NK-92 (cell line): ENCODE measurements around the gene CIB1.
"Not testable (repeated sequence)": the region's sequence is repeated elsewhere in the genome, so short reads cannot be mapped to it uniquely, and the experiment has no call there.

ENCODE experiments used
- DNase-seq: peaks from one replicate; lab custom pipeline; 2025; ENCODE audit not compliant: unreplicated experiment; lab: John Stamatoyannopoulos, UW

CIB1 gene

GRCh38 chr15:90201130-90201943, 32.4 kb downstream of the CIB1 start, which contains the start of gene SEMA4B:
Gene SEMA4B, plus strand, starts transcription at chr15:90201330. Its CDS starts 249 bp downstream, at chr15:90201579.
- DNase-seq: no peak

GRCh38 chr15:90200534-90201129, 33.1 kb downstream of the CIB1 start:
- DNase-seq: no peak

DNA sequence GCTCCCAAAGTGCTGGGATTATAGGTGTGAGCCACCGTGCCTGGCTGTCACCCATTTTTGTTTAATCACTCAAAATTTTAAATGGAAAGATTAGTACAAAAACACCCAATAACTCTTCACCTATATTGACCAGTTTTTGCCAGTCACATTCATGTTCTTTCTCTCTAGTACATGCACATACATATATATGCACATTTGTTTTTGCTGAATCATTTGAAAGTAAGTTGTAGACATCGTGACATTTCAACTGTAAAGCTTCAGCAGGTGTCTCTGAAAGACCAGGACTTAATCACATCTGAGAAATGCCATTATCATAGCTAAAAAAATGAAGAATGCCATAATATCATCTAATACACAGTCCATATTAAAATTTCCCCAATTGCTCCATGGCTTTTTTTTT, 39.1 kb downstream of the CIB1 start:
- no peak for DNase-seq

GRCh38 chr15:90192961-90193786, 40.6 kb downstream of the CIB1 start:
- DNase-seq: no peak

GRCh38 chr15:90191794-90192509, 41.8 kb downstream of the CIB1 start:
- no peak for DNase-seq

- no peak for DNase-seq
Measured at GRCh38 chr15:90191344-90191687, 42.4 kb downstream of the CIB1 start.

- no peak for DNase-seq
Measured at GRCh38 chr15:90190606-90191343, 43.0 kb downstream of the CIB1 start.

GRCh38 chr15:90189781-90190467, 43.8 kb downstream of the CIB1 start:
- no peak for DNase-seq

GRCh38 chr15:90188914-90189748, 44.6 kb downstream of the CIB1 start:
- no peak for DNase-seq

DNA sequence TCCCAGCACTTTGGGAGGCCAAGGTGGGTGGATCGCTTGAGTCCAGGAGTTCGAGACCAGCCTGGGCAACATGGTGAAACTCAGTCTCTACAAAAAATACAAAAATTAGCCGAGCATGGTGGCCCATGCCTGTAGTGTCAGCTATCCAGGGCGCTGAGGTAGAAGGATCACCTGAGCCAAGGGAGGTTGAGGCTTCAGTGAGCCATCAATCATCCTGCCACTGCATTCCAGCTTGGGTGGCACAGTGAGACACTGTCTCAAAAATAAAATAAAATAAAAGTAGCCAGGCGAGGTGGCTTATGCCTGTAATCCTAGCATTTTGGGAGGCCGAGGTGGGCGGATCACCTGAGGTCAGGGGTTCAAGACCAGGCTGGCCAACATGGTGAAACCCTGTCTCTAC, 45.7 kb downstream of the CIB1 start:
- not testable (repeated sequence) for DNase-seq

GRCh38 chr15:90187257-90187868, 46.4 kb downstream of the CIB1 start:
- no peak for DNase-seq

GRCh38 chr15:90184786-90185704, 48.7 kb downstream of the CIB1 start:
- DNase-seq: no peak

DNA sequence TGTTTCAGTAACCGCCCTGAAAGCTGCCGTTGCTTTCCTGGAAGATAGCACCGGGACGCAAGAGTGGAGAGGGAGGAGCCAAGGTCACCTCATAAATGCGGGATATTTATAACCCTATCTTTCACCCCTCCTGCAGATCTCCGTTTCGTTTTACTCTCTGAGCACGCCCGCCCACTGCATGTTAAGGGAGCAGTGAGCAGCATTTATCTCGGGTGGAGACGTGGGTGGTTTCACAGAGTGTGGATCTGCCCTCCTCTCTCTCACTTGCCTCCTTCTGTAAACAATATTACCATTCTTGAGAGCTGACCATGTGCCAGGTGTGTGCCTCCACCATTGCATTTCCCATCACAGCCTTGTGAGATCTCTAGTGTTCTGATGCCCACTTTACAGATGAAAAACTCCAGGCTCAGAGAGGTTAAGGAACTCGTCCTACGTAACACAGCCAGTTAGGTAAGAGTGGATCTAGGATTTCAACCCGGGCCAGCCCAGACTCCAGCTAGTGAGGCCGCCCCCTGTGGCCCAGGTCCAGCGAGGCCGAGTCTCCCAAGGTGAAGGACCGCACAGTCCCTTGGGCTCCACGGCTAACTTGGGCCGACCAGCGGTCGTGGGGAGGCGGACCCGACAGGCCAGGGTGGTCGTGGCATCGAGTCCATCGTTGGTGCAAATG, 49.5 kb downstream of the CIB1 start:
- no peak for DNase-seq

DNA sequence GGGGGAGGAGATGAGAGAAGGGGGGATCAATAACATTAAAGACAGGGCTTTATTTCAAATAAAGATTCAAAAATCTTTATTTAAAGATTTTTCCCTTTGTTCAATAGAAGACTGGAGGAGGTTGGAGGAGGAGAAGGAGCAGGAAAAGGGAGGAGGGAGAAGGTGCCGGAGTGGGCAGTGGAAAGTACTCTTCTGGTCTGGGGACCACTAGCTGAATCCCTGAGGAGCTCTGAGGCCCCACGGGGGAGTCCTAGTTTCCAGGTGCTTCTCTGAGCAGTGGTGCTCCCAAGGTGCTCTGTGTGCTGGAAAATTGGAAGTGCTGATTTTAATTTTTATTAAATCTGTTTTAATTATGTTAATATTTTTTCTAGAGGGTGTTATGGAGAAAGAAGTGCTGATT, 52.0 kb downstream of the CIB1 start:
- no peak for DNase-seq
